Measurements from ENCODE around the gene RELL2. TPM values are rescaled to one million over a fixed set of nuclear protein-coding genes. Genes with fewer than 3 reads are reported as not detected.

The RELL2 gene
- total RNA-seq, 1 experiment from 2014 or later, result 8.7 TPM

GRCh38 chr5:141654298-141654697, 17.5 kb downstream of the RELL2 start:
- Histone ChIP-seq H3K27ac (ENCODE audit: low read depth, low read length) (no peak overlapping the region), H3K79me2 (ENCODE audit: insufficient read depth, low read length) (no peaks in the 10 kb centered on the region), H3K4me1 (ENCODE audit: control insufficient read depth in 1 of 2, insufficient read depth in 2 of 2, low read length in 2 of 2) (peaks cover 0 to 34% of the 10 kb centered on the region in 2 experiments; a peak in 2 of 4 replicates), H2AFZ (ENCODE audit: low read depth, low read length, poor library complexity, severe bottlenecking) (no peak overlapping the region), H3K9ac (ENCODE audit: low read length) (no peak overlapping the region), H3K4me2 (ENCODE audit: low read length) (no peak overlapping the region), H3K9me3 (ENCODE audit: control insufficient read depth in 1 of 2, insufficient read depth in 1 of 2, low read depth in 1 of 2, low read length in 2 of 2) (no peaks in the 10 kb centered on the region), H4K20me1 (ENCODE audit: insufficient read depth) (no peaks in the 10 kb centered on the region), H3K4me3 (replicated peaks in 1 of 2; ENCODE audit: low read depth in 1 of 2, low read length in 2 of 2) (no peak overlapping the region), H3K36me3 (ENCODE audit: control insufficient read depth in 1 of 2, insufficient read depth in 2 of 2, low read length in 2 of 2) (no peaks in the 10 kb centered on the region), H3K9me2 (ENCODE audit: insufficient read depth) (no peaks in the 10 kb centered on the region), H3K27me3 (ENCODE audit: insufficient read depth, low read length) (no peaks in the 10 kb centered on the region)
- ATAC-seq (no peak), DNase-seq (ENCODE audit: low read depth, low spot score) (no peak)
- no TSS peak for BruUV-seq (replicated peaks)
- CTCF ChIA-PET, result no interaction called here
- intact Hi-C loops (cut with micrococcal nuclease), result no loop called here
- RAD21 ChIA-PET (ENCODE audit: low non-redundant PET in 1 of 2, low total read pairs in 2 of 2, uncharacterized antibody in 2 of 2, unreplicated experiment in 2 of 2), result no interaction called here
- TF ChIP-seq ATF3 (IDR thresholded peaks at IDR 0.05) (no peak), SIN3A (IDR thresholded peaks at IDR 0.05; ENCODE audit: low read depth) (no peak), JUND (IDR thresholded peaks at IDR 0.05) (no peak), CTCF (IDR thresholded peaks at IDR 0.05 in 2 of 3, conservative IDR thresholded peaks at IDR 0.05 in 1 of 3; ENCODE audit: borderline replicate concordance in 1 of 3, insufficient read depth in 1 of 3, low read depth in 2 of 3, low read length in 2 of 3) (no peak), MAX (IDR thresholded peaks at IDR 0.05) (no peak), POLR2A (IDR thresholded peaks at IDR 0.05; ENCODE audit: borderline replicate concordance, extremely low read depth, insufficient read depth, insufficient read length) (no peak), FOSL1 (IDR thresholded peaks at IDR 0.05; ENCODE audit: low read depth) (no peak), EZH2 (IDR thresholded peaks at IDR 0.05) (no peak), REST (IDR thresholded peaks at IDR 0.05; ENCODE audit: low read depth) (no peak), CBX3 (IDR thresholded peaks at IDR 0.05; ENCODE audit: low read depth) (no peak), POLR2AphosphoS5 (IDR thresholded peaks at IDR 0.05; ENCODE audit: low read depth, low read length) (no peak)
- POLR2A ChIA-PET, result no interaction called here

All from HCT116 (cell line).